ENCODE results near the gene FLT3LG.
"Not testable (repeated sequence)": the region's sequence is repeated elsewhere in the genome, so short reads cannot be mapped to it uniquely, and the experiment has no call there.

Gene FLT3LG

GRCh38 chr19:49441210-49441959 is 32.6 kb upstream of the FLT3LG start, which contains the start of gene SLC17A7:
Gene SLC17A7 (minus strand): TSS chr19:49441527. CDS start chr19:49441379, 148 bp downstream.
- DNase-seq = peak; percentile 14

- no peak for DNase-seq
These were observed 32.1 kb upstream of the FLT3LG start for GRCh38 chr19:49441960-49442350.

GRCh38 chr19:49442354-49442753 is 31.7 kb upstream of the FLT3LG start:
- DNase-seq = no peak

DNA sequence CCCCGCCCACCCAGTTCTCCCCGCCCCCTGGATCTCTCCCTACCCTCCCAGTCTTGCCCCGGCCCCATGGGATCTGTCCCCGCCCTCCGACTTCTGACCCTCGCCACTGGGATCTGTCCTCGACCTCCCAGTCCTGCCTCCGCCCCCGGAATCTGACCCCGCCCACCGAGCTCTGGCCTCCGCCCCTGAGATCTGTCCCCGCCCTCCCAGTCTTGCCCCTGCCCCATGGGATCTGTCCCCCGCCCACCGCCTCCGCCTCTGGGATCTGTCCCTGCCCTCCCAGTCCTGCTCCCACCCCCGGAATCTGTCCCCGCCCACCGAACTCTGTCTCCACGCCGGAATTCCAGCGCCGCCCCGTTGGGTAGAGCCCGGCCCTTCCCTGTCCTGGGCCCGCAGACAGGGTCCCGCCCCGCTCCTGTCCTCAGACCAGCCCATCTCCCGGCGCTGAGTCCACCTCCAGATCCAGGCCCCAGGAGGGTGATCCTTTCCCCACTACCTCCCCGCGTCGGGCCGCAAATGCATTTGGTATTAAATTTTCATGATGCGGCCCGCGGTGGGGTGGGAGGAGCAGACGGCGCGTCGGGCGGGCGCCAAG is 31.1 kb upstream of the FLT3LG start:
- peak; percentile 68 for DNase-seq

GRCh38 chr19:49443366-49444099 is 30.5 kb upstream of the FLT3LG start:
- peak; percentile 97 for DNase-seq

GRCh38 chr19:49444100-49444700 is 29.8 kb upstream of the FLT3LG start:
- not testable (repeated sequence) for DNase-seq

DNA sequence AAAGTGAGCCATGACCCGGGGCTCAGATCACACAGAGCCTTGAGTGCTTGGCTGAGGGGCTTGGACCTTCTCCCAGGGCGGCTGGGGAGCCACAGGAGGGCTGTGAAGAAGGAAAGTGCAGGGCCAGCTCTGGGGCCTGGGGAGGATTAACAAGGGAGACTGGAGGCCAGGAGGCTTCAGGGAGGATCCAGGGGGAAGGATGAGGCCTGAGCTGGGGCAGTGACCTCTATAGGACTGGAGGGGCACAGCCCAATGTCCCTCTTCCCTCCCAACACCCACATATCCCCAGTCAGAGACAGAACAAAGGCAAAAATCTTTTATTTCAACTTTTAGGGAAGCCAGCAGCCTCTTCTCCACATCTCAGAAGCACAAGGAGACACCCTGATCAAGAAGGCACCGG is 28.0 kb upstream of the FLT3LG start:
- DNase-seq = no peak

- no peak for DNase-seq
These were observed 26.3 kb upstream of the FLT3LG start for GRCh38 chr19:49447485-49448431.

GRCh38 chr19:49448432-49448786 is 25.6 kb upstream of the FLT3LG start:
- DNase-seq = no peak

DNA sequence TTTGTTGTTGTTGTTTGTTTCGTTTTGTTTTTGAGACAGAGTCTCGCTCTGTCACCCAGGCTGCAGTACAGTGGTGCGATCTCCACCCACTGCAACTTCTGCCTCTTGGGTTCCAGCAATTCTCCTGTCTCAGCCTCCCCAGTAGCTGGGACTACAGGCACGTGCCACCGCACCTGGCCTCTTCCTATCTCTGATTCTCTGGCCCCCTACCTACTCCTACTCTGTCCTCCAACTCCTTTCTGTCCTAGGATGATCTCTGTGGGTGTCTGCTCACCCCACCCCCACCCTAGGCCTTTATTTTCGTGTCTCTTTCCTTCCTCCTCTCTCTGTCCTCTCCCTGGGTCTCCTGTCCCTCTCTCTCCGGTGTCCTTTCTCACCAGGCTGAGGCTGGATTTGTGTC is 23.6 kb upstream of the FLT3LG start:
- DNase-seq = no peak

- DNase-seq = peak; percentile 99
These were observed 22.4 kb upstream of the FLT3LG start, which contains the start of gene PIH1D1 for GRCh38 chr19:49451430-49452181. Gene PIH1D1 (minus strand): TSS chr19:49451814. CDS start chr19:49451574, 240 bp downstream.

DNA sequence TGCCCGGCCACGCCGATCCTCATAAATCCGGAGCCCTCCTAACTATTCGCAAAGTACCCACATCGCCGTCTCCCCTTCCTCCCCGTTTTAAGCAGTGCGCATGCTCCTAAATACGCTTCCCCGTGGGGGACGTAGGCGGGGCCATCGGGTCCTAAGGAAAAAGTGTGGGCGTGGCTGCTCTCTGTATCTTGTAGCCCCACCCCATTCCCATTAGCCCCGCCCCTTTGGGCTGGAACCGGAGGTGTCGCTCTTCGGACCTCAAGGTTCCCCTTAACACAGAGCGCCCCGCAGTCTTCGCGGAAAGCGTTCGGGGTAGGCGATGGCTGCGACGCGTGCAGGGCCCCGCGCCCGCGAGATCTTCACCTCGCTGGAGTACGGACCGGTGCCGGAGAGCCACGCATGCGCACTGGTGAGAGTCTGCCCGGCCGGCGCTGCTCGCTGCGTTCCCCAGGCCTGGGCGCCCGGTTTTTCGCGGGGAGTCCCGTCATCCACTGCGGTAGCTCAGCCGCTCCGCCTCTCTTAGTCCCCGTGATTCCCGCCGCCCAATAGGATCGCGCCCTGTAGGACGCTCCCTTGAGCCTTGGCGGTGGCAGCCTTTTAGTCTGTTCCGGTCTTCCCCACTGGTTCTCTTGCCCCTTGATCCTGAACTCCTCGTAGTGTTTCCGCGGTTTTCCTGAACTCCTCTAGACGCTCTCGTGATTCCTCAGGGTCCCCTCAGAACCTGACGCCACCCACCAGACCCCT is 20.8 kb upstream of the FLT3LG start, which contains the start of gene ALDH16A1:
Gene ALDH16A1 (plus strand): TSS at position 213 of the 744 bp plus-strand sequence. CDS start 107 bp downstream, at position 320.
- peak; percentile 97 for DNase-seq

DNA sequence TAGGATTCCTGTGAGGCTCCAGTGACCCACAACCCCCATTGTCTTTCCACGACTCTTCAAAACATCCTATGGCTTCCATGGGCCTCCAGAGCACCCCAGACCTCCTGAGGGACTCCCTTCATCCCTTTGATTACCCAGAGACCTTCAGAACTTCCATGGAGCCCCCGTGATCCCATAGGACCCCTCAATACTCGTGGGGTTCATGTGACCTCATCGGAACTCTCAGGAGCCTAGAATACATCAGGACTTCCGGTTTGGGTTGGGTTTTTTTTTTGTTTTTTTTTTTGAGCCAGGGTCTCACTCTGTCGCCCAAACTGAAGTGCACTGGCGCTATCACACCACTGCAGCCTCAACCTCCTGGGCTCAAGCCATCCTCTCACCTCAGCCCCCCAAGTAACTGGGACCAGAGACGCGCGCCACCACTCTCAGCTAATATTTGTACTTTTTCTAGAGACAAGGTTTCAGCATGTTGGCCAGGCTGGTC is 20.2 kb upstream of the FLT3LG start:
- no peak for DNase-seq

DNA sequence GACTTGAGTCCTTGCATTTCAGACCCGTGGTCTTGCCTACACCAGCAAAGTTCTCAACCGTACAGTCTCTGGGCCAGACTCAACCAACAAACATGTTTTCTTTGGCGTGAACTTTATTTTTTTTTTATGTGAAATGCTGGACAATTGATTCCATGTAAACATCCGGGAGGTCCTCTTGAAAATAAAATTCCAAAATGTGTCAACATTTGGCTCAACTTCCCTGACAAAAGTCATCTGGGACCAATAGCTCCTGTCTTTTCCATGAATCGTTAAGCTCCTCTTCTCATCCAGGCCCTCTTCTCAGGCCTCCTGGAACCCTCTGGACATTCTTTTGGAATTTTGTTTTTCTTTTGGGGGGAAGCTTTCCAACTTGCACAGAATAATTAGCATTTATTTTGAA is 18.2 kb upstream of the FLT3LG start:
- DNase-seq = no peak

GRCh38 chr19:49456326-49456725 is 17.7 kb upstream of the FLT3LG start:
- DNase-seq = no peak

- no peak for DNase-seq
These were observed 15.5 kb upstream of the FLT3LG start for GRCh38 chr19:49458567-49458903.

DNA sequence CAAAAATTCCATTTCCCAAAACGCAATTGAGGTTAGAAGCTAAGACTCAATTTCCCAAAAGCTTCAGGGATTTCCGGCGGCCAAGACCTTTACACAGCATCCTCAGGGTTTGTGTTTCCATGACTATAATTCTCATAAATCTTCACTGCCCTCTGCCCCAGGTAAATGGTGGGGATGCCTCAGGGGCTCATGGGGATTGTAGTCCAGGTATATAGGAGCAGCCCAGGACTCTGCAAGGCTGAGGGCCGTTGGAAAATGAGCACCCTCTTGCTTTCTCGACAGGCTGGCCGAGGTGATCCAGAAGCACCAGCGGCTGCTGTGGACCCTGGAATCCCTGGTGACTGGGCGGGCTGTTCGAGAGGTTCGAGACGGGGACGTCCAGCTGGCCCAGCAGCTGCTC is 14.6 kb upstream of the FLT3LG start:
- DNase-seq = no peak

- not testable (repeated sequence) for DNase-seq
These were observed 12.9 kb upstream of the FLT3LG start for GRCh38 chr19:49461130-49461529.

GRCh38 chr19:49461656-49462055 is 12.4 kb upstream of the FLT3LG start:
- no peak for DNase-seq

DNA sequence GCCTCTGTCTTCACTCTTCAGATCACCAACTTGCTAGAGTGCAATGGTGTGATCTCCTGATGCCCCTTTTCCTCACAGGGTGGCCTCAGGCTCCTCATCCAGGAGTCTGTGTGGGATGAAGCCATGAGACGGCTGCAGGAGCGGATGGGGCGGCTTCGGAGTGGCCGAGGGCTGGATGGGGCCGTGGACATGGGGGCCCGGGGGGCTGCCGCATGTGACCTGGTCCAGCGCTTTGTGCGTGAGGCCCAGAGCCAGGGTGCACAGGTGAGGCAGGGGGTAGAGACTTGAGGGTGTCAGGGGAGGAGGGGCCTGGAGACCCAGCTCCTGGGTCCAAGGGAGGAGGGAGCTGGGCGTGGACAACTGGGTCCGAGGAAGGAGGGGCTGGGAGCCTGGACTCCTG is 11.5 kb upstream of the FLT3LG start:
- no peak for DNase-seq

Measured in NCI-H1105 treated with DMSO at 0.1 percent for 48 hours (cell line).